ENCODE data around the gene ATP13A3.

DNA sequence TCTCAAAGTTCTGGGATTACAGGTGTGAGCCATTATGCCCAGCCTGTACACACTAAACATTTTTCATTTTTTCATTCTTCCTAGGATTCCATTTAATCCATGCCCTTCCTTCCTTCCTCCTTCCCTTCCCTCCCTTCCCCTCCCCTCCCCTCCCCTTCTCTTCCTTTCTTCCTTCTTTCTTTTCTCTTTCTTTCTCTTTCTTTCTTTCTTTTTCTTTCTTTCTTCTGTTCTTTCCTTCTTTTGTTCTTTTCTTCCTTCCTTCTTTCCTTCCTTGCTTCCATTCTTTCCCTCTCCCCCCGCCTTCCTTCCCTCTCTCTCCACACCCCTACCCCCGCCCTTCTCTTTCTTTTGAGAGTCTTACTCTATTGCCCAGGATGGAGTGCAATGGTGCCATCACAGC lies 40.9 kb upstream of the ATP13A3 start:
- TF ChIP-seq SP1 (IDR thresholded peaks at IDR 0.05; ENCODE audit: low read depth, low read length) (no peak), RAD21 (IDR thresholded peaks at IDR 0.05; ENCODE audit: insufficient read depth, low read depth, low read length) (no peak), EP300 (IDR thresholded peaks at IDR 0.05; ENCODE audit: borderline replicate concordance in 1 of 2, control insufficient read depth in 1 of 2, low read depth in 2 of 2, low read length in 2 of 2) (no peak), POLR2AphosphoS5 (IDR thresholded peaks at IDR 0.05; ENCODE audit: low read length) (no peak), HCFC1 (IDR thresholded peaks at IDR 0.05; ENCODE audit: low read length) (no peak), BACH1 (IDR thresholded peaks at IDR 0.05; ENCODE audit: borderline replicate concordance) (no peak), EZH2 (IDR thresholded peaks at IDR 0.05; ENCODE audit: borderline replicate concordance, control insufficient read depth, low read depth, low read length) (no peak), PAX8 (IDR thresholded peaks at IDR 0.05) (no peak), POLR2A (IDR thresholded peaks at IDR 0.05; ENCODE audit: low read depth, low read length) (no peak), SIN3A (IDR thresholded peaks at IDR 0.05; ENCODE audit: low read depth, low read length) (no peak), ZBED1 (IDR thresholded peaks at IDR 0.05; ENCODE audit: borderline replicate concordance) (no peak), KAT2A (conservative IDR thresholded peaks at IDR 0.05; ENCODE audit: control insufficient read depth, low read depth, low read length) (no peak)
- TF ChIP-seq, protein P1, sequence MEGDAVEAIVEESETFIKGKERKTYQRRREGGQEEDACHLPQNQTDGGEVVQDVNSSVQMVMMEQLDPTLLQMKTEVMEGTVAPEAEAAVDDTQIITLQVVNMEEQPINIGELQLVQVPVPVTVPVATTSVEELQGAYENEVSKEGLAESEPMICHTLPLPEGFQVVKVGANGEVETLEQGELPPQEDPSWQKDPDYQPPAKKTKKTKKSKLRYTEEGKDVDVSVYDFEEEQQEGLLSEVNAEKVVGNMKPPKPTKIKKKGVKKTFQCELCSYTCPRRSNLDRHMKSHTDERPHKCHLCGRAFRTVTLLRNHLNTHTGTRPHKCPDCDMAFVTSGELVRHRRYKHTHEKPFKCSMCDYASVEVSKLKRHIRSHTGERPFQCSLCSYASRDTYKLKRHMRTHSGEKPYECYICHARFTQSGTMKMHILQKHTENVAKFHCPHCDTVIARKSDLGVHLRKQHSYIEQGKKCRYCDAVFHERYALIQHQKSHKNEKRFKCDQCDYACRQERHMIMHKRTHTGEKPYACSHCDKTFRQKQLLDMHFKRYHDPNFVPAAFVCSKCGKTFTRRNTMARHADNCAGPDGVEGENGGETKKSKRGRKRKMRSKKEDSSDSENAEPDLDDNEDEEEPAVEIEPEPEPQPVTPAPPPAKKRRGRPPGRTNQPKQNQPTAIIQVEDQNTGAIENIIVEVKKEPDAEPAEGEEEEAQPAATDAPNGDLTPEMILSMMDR (IDR thresholded peaks at IDR 0.05 in 2 of 3, conservative IDR thresholded peaks at IDR 0.05 in 1 of 3; ENCODE audit: control insufficient read depth in 2 of 3, extremely low read depth in 1 of 3, insufficient read depth in 1 of 3, low read depth in 3 of 3, low read length in 3 of 3) = no peak
- TF ChIP-seq, protein P2, sequence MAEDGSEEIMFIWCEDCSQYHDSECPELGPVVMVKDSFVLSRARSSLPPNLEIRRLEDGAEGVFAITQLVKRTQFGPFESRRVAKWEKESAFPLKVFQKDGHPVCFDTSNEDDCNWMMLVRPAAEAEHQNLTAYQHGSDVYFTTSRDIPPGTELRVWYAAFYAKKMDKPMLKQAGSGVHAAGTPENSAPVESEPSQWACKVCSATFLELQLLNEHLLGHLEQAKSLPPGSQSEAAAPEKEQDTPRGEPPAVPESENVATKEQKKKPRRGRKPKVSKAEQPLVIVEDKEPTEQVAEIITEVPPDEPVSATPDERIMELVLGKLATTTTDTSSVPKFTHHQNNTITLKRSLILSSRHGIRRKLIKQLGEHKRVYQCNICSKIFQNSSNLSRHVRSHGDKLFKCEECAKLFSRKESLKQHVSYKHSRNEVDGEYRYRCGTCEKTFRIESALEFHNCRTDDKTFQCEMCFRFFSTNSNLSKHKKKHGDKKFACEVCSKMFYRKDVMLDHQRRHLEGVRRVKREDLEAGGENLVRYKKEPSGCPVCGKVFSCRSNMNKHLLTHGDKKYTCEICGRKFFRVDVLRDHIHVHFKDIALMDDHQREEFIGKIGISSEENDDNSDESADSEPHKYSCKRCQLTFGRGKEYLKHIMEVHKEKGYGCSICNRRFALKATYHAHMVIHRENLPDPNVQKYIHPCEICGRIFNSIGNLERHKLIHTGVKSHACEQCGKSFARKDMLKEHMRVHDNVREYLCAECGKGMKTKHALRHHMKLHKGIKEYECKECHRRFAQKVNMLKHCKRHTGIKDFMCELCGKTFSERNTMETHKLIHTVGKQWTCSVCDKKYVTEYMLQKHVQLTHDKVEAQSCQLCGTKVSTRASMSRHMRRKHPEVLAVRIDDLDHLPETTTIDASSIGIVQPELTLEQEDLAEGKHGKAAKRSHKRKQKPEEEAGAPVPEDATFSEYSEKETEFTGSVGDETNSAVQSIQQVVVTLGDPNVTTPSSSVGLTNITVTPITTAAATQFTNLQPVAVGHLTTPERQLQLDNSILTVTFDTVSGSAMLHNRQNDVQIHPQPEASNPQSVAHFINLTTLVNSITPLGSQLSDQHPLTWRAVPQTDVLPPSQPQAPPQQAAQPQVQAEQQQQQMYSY (CRISPR knock-in tag; IDR thresholded peaks at IDR 0.05) = no peak
